ENCODE measurements around the gene NRXN2.

The NRXN2 gene

DNA sequence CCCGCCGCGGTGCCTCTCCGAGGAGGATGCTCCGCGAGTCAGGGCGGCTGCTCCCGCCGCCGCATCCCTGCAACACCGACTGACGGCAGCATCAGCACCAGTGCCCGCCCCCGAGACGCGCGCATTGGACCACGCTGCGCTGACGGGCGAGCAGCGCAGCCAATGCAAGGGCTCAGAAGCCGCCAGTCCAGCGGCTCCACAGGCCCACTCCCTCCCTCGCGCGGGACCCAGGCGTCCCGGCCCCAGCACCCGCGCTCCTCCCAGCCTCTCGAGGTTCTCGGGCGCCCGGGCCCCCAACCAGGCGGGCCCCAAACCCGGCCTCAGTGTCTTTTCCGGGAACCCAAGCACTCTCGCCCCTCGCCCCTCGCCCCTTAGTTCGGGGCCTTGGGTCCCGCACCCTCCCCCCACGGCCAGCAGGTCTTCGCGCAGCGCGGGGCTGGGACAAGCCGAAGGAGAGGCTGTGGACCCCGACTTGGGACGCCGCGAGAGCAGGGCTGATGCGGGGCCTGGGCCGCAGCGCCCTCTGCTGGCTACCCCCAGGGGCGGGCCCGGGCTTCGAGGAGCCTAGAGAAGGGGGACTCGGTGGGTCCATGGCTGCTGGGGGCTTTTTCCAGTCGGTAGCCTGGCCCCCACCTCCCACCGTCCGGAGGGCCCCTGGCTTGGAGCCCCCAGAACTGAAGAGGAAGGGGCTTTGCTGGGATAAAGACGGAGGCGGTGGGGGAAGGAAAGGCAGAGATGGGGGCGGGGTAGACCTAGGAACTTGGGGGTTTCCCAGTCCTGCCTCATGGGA lies at the start of gene NRXN2:
TSS of gene NRXN2 (minus strand) at position 81 of the 790 bp plus-strand sequence. CDS start 9,498 bp downstream, outside the sequence.
- peak; percentile 70 to 85 for DNase-seq (ENCODE audit: low read depth in 2 of 2)

DNA sequence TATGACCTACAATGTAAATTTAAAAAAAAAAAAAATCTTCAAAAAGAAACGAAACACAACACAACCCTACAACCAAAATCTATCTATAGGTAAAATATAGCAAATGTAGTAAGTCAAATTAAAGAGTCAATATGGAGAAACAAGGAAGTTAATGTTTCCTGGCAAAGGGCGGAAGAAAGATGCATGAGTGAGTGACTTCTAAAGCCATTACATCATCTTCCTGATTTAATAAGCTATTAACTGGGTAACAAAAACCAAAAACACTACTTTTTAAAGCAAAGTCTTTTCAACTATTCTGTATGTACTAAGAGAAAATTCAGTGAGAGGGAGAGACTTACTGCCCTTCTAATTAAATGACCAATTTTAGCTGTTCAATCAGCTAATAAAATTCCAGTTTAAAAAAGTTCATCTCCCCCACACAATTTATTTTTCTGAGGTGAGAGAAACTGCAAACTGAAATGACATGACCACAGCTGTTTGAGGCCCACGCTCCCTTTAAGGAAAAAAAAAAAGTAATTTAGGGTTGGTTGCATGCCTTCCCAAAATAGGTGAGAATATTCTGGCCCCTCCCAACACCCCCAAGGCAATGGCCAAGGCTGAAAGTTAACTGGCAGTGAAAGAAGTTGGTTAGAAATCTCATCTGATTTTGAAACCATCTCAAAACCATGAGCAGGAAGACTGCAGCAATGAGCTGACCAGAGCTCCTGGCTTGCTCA lies 49.5 kb upstream of the NRXN2 start:
- no peak for DNase-seq (ENCODE audit: low read depth in 2 of 2)

- no peak for DNase-seq (ENCODE audit: low read depth in 2 of 2)
Observed at GRCh38 chr11:64771861-64772260, 48.9 kb upstream of the NRXN2 start.

DNA sequence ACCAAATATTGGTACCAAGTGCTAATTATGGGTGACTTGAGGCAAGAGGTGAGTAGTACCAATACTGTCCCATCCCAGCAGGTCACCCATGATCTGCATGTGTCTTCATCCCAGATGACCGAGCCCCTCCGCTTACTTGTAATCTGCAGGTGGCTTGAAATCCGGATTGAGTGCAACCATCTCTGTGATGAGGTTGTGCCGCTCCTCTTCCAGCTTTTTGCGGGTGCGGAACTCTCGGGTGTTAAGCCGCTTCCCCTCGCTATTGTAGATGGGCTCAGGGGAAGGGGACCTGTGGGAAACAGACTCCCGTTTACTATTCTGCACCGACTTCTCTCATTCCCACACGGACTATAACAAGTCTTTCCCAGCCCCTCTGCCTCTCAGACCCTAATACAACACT lies 47.1 kb upstream of the NRXN2 start:
- no peak for DNase-seq (ENCODE audit: low read depth in 2 of 2)

DNA sequence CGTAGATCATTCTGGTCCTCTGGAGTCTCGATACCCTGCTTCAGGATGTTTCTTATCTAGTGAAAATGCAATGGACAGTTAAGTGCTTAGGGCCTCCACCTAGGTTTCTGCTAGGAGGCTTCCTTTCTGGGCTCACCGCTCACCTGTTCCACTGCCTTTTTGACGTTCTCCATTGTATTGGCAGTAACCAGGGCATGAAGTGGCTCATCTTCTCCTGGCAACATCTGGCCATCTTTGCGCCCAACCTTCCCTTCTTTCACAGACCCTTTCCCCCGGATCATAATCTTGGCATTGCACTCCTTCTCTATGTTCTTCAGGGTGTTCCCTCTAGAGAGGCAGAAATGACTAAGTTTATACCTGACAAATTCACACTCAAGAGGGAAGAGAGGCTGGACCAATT lies 46.3 kb upstream of the NRXN2 start:
- DNase-seq (ENCODE audit: low read depth in 2 of 2), result no peak

- no peak for DNase-seq (ENCODE audit: low read depth in 2 of 2)
Observed at GRCh38 chr11:64768300-64768694, 45.3 kb upstream of the NRXN2 start.

DNA sequence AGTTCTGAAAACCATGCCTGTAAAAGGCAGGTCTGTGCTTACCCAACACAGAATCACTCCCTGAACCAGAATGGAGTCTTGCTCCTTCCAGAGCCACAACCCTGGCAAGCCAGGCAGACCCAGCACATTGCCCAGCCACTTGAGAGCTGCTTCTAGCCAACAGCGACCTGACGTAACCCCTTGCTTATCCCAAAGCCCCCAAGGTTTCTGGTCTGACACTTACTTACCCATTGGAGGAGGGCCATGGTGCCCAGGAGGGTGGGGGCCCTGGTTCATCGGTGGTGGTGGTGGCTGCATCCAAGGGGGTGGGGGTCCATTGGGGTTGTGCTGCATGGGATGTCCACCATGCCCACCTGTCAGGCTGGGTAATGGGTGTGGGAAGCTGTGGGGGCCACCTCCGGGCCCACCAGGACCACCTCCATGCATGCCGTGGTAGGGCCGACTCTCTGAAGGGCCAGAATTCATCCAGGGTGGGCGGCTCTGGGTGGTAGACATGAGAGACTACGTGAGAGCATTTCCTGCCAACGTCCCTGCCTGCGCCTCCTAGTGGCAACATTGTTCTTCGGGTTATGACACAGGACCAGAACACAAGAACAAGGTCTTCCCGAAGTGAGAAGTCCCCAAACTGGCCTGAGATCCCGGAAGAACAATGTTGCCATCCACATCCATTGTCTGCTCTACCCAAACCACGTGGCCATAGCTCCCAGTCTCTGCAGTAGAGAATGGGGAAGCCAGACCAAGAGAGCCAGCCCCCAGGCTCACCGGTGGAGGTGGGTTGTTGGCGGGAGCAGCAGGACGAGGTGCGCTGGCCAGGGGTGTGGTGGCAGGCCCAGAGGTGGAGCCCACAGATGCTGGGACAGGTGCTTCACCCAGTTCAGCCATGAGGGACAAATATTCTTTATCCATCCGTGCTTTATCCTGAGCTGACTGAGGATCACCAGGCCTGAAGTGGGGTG lies 44.6 kb upstream of the NRXN2 start:
- DNase-seq (ENCODE audit: low read depth in 2 of 2), result peak; percentile 52 to 84

GRCh38 chr11:64766881-64767280 lies 43.9 kb upstream of the NRXN2 start:
- DNase-seq (ENCODE audit: low read depth in 2 of 2), result no peak

DNA sequence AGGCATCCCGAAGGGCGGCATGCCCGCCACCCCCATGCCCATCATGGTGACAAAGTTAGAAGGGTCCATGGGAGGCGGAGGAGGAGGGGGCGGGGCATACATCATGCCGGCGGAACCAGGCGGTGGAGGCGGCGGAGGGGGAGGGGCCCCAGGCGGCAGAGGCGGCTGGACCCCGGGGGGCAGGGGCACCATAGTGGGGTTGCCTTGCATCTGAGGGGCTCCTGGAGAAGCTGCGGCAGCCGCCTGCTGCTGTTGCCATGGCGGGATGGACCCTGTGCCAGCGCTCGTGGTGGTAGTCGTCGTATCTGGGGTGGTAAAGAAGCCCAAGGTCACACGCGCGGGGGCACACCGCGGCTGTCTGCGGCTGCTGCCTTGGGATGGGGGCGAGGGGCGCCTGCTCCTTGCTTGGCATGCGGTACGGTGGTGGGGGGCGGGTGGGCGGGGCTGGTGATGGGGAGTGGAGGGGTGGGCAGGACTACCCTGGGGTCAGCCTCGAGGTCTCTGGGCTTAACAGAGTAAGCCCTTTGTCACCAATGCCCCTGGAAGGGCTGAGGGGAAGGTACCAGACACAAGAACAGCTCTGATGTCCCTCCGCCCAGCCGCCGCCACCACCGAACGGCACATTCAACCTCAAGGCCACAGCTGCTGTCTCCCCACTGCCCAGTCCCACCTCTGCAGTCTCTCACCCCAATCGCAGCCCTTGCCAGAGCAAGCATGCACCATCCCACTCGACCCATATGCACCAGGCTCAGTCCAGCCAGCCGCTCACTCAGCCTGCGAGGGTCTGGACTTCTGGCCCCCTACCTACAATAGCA lies 43.1 kb upstream of the NRXN2 start:
- no peak for DNase-seq (ENCODE audit: low read depth in 2 of 2)

GRCh38 chr11:64765291-64765850 lies 42.4 kb upstream of the NRXN2 start:
- no peak for DNase-seq (ENCODE audit: low read depth in 2 of 2)

- DNase-seq (ENCODE audit: low read depth in 2 of 2), result no peak
Observed at GRCh38 chr11:64764753-64765152, 41.8 kb upstream of the NRXN2 start.

GRCh38 chr11:64764040-64764611 lies 41.1 kb upstream of the NRXN2 start:
- no peak for DNase-seq (ENCODE audit: low read depth in 2 of 2)

GRCh38 chr11:64763526-64764039 lies 40.6 kb upstream of the NRXN2 start:
- no peak for DNase-seq (ENCODE audit: low read depth in 2 of 2)

DNA sequence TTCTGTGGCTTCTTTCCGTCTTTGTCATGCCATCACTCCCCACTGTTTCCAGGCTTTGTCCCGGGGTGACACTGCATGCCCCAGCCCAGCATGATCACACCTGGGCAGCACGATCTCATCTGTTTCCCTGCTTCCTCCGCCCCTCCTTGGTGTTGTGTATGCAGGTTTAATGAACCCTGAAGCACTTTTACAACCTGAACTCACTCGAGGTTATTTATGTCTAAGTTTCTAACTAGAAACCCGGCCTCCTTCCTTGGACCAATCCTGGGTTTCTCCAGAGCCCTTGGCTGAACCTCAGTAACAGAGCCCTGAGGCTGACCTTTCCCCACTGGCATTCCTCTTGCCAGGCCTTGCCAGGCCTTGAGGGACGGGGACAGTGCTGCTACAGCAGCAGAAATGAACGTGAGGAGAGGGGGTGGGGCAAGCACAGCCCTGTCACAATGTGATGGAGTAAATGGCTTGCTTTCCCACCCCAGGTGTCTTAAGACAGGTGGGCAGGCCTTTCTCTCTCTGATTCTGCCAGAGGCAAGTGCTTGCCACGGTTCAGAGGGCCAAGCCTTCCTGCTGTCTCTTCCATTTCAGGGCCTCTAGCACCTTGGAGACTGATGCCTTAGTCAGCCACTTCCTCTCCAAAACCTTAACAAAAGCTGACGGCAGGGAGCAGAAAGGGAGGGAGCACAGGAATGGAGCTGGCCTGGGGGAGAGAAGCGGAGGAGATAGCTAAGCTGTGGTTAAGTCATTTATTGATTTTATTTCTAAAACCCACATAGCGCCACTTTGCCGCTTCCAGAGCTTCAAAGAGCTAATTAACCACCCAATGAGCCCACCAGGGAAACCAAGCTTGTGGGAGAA lies 39.9 kb upstream of the NRXN2 start:
- DNase-seq (ENCODE audit: low read depth in 2 of 2), result no peak

- no peak for DNase-seq (ENCODE audit: low read depth in 2 of 2)
Observed at GRCh38 chr11:64762277-64762673, 39.3 kb upstream of the NRXN2 start.

- no peak for DNase-seq (ENCODE audit: low read depth in 2 of 2)
Observed at GRCh38 chr11:64760759-64761420, 37.9 kb upstream of the NRXN2 start.

GRCh38 chr11:64759722-64760719 lies 37.0 kb upstream of the NRXN2 start, which contains the start of gene PYGM:
Gene PYGM, minus strand, starts transcription at chr11:64759974. Its CDS starts 76 bp downstream, at chr11:64759898.
- DNase-seq (ENCODE audit: low read depth in 2 of 2), result no peak
